H1 (cell line): Measurements from ENCODE around the gene RASSF3.

Experiments used
- CEBPB ChIP-seq: IDR thresholded peaks from 2 replicates; pipeline ENCODE4 v1.6.1; 2012; ENCODE audit warnings: low read depth, low read length
- CTCF ChIP-seq, 3 experiments: IDR thresholded peaks; 1 replicate in 2 of 3; 2 replicates in 1 of 3; pipeline versions ENCODE4 v1.5.1 to v1.6.1; 2011; ENCODE audit warnings: low read length in 3 of 3, mild to moderate bottlenecking in 3 of 3, inconsistent platforms in 2 of 3, low read depth in 1 of 3, moderate library complexity in 1 of 3; ENCODE audit not compliant: insufficient read depth in 1 of 3; ENCODE audit errors: control extremely low read depth in 1 of 3
- NRF1 ChIP-seq: IDR thresholded peaks from 2 replicates; pipeline ENCODE4 v1.6.1; 2011; ENCODE audit warnings: mild to moderate bottlenecking, low read depth, low read length, improper control_type of control experiment

GRCh38 chr12:64680235-64680634, 69.9 kb downstream of the RASSF3 start:
- TF ChIP-seq CTCF (IDR thresholded peaks at IDR 0.05; ENCODE audit: control extremely low read depth in 1 of 3, insufficient read depth in 1 of 3, low read depth in 1 of 3, low read length in 3 of 3) (no peak), NRF1 (no peak), CEBPB (no peak)
